OCI-LY1 (cell line): Measurements from ENCODE around the gene ADGRG2.

Experiments used
- CTCF ChIP-seq: fragments of 200-600 bp; sonication (generic), shearing (Covaris generic); IDR thresholded peaks from 2 replicates; pipeline ENCODE4 v1.5.1; 2017; ENCODE audit warnings: mild to moderate bottlenecking, antibody characterized with exemption, low read length, moderate library complexity, mixed read lengths
- EZH2 ChIP-seq: fragments of 200-600 bp; sonication (generic), shearing (Covaris generic); IDR thresholded peaks from 2 replicates; pipeline ENCODE4 v1.8.0; 2017; ENCODE audit warnings: borderline replicate concordance, mixed run types, mild to moderate bottlenecking, antibody characterized with exemption, low read length, moderate library complexity, mixed read lengths

GRCh38 chrX:19075754-19076153 is 46.5 kb downstream of the ADGRG2 start:
- no peak for TF ChIP-seq CTCF
- no peak for TF ChIP-seq EZH2
